Endodermal cell (in vitro differentiated cells): ENCODE data around the gene SLC24A4. TPM values are rescaled to one million over a fixed set of nuclear protein-coding genes. Genes with fewer than 3 reads are reported as not detected.

Experiments
- DNase-seq: peaks from one replicate; pipeline ENCODE4 v3.0.0-alpha.2; 2017
- H3K27ac ChIP-seq: 2 replicates; pipeline ENCODE4 v1.5.1; 2013; ENCODE audit warnings: mild to moderate bottlenecking, low read depth, low read length, moderate library complexity
- H3K27me3 ChIP-seq: 2 replicates; pipeline ENCODE4 v1.6.1; 2013; ENCODE audit warnings: mild to moderate bottlenecking, low read length, moderate library complexity; ENCODE audit not compliant: insufficient read depth, control insufficient read depth, poor library complexity, severe bottlenecking
- H3K36me3 ChIP-seq: 2 replicates; pipeline ENCODE4 v1.7.0; 2013; ENCODE audit warnings: mild to moderate bottlenecking, low read length, moderate library complexity; ENCODE audit not compliant: control insufficient read depth, insufficient read depth
- H3K4me1 ChIP-seq: one replicate; pipeline ENCODE4 v1.7.0; 2013; ENCODE audit warnings: low read length; ENCODE audit not compliant: control insufficient read depth, insufficient read depth
- H3K4me3 ChIP-seq: 2 replicates; pipeline ENCODE4 v1.5.1; 2013; ENCODE audit warnings: mild to moderate bottlenecking, low read length, moderate library complexity
- H3K9ac ChIP-seq: 2 replicates; pipeline ENCODE4 v1.6.1; 2013; ENCODE audit warnings: mild to moderate bottlenecking, low read length, moderate library complexity; ENCODE audit not compliant: poor library complexity, severe bottlenecking; ENCODE audit errors: extremely low read depth
- H3K9me3 ChIP-seq: 2 replicates; pipeline ENCODE4 v1.6.1; 2013; ENCODE audit warnings: mild to moderate bottlenecking, low read length, moderate library complexity; ENCODE audit not compliant: control insufficient read depth
- H3K27ac Mint-ChIP-seq: 2 replicates; pipeline ENCODE4 v1.8.0; 2020; ENCODE audit warnings: mixed read lengths
- H3K27me3 Mint-ChIP-seq: 2 replicates; pipeline ENCODE4 v1.8.0; 2021; ENCODE audit warnings: mild to moderate bottlenecking, mixed read lengths; ENCODE audit not compliant: insufficient read depth
- H3K36me3 Mint-ChIP-seq: 2 replicates; pipeline ENCODE4 v1.8.0; 2020; ENCODE audit warnings: low read depth, mixed read lengths
- H3K4me1 Mint-ChIP-seq: 2 replicates; pipeline ENCODE4 v1.8.0; 2020; ENCODE audit warnings: mixed read lengths
- H3K4me3 Mint-ChIP-seq: 2 replicates; pipeline ENCODE4 v1.8.0; 2020; ENCODE audit warnings: mild to moderate bottlenecking, moderate library complexity, mixed read lengths
- H3K9me3 Mint-ChIP-seq: 2 replicates; pipeline ENCODE4 v1.8.0; 2020; ENCODE audit warnings: mild to moderate bottlenecking, mixed read lengths
- WGBS, 2 experiments: methylation state at CpG; one replicate each; pipeline versions ENCODE4 v1.1.5 to v1.1.7; 2013; ENCODE audit warnings: missing lambda C conversion rate in 2 of 2, mixed read lengths in 1 of 2; ENCODE audit not compliant: insufficient coverage in 1 of 2, insufficient read length in 1 of 2; 5-methylcytosine and 5-hydroxymethylcytosine counted together
- total RNA-seq, 2 donors: library from RNA; stranded (reverse); fragmentation: NEBNext Ultra II Directional in 1 of 2; extraction: Animal tissue kit (Norgen Biotek cat#: 25700) in 1 of 2; gene quantifications; 2 replicates in 1 of 2; 3 replicates in 1 of 2; pipeline ENCODE4 v1.2.1, GENCODE V29; 2021
- TF ChIP-seq, protein P1 (sequence below): fragments of 200-600 bp; sonication (generic); conservative IDR thresholded peaks from 2 replicates; pipeline ENCODE4 v1.5.0; 2021; ENCODE audit warnings: antibody characterized with exemption, mild to moderate bottlenecking

SLC24A4 gene
- total RNA-seq, 2 donors from 2014 or later = 0.09 to 0.29 TPM

DNA sequence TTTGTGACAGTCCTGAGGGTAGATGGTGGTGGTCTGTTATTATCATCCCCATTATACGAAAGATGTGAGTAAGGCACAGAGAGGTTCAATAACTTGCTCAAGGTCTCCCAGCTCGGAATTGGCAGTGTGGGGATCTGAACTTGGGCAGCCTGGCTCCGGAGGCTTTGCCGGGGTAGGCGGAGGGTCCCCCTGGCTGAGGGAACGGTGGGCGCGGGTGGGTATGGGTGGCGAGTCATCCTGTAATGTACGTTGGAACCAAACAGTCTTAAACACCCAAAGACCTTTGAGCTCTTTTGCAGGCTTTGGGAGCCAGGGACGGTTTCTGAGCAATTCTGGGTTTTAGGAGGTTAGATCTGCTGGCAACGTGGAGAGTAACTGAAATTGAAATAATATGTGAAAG lies 16.5 kb downstream of the SLC24A4 start:
- Histone ChIP-seq H3K4me1 (peaks cover 8% of the 10 kb centered on the region), H3K27me3 (peaks cover 91% of the 10 kb centered on the region), H3K9ac (no peak overlapping the region), H3K9me3 (peaks cover 5% of the 10 kb centered on the region), H3K27ac (no peak overlapping the region), H3K4me3 (no peak overlapping the region), H3K36me3 (no peaks in the 10 kb centered on the region)
- Mint-ChIP-seq H3K4me3 (no peak overlapping the region), H3K27me3 (peaks cover 91% of the 10 kb centered on the region), H3K9me3 (peaks cover 8% of the 10 kb centered on the region), H3K36me3 (no peaks in the 10 kb centered on the region), H3K27ac (no peak overlapping the region), H3K4me1 (peaks cover 11% of the 10 kb centered on the region)
- 91 to 96% methylated on average over 7 to 12 of the region's 12 CpGs for WGBS, 2 experiments
- TF ChIP-seq, protein P1, sequence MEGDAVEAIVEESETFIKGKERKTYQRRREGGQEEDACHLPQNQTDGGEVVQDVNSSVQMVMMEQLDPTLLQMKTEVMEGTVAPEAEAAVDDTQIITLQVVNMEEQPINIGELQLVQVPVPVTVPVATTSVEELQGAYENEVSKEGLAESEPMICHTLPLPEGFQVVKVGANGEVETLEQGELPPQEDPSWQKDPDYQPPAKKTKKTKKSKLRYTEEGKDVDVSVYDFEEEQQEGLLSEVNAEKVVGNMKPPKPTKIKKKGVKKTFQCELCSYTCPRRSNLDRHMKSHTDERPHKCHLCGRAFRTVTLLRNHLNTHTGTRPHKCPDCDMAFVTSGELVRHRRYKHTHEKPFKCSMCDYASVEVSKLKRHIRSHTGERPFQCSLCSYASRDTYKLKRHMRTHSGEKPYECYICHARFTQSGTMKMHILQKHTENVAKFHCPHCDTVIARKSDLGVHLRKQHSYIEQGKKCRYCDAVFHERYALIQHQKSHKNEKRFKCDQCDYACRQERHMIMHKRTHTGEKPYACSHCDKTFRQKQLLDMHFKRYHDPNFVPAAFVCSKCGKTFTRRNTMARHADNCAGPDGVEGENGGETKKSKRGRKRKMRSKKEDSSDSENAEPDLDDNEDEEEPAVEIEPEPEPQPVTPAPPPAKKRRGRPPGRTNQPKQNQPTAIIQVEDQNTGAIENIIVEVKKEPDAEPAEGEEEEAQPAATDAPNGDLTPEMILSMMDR = no peak
- no peak for DNase-seq

DNA sequence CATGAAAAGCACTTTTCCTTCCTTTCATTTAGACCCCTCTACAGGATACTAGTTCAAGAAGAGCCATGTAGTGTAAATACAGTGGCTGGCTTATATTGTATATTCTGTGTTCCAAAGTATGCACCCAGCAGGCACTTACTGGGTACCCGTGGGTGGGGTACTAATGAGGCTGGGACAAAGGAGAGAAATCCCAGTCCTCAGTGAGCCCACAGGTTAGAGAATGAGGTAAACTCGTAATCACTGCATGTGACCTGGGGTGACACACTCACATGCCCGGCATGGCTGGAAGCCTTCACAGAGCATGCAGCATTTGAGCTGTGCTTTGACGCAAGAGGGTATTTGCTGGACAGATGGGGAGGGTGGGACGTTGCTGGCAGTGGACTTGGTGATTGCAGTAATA lies 17.1 kb downstream of the SLC24A4 start:
- H3K36me3 ChIP-seq = no peaks in the 10 kb centered on the region
- H3K9ac ChIP-seq = no peak overlapping the region
- H3K4me1 Mint-ChIP-seq = peaks cover 11% of the 10 kb centered on the region
- no peak for DNase-seq
- peaks cover 91% of the 10 kb centered on the region for H3K27me3 Mint-ChIP-seq
- H3K9me3 Mint-ChIP-seq = peaks cover 10% of the 10 kb centered on the region
- peaks cover 5% of the 10 kb centered on the region for H3K9me3 ChIP-seq
- H3K27ac Mint-ChIP-seq = no peak overlapping the region
- no peak overlapping the region for H3K27ac ChIP-seq
- no peak overlapping the region for H3K4me3 Mint-ChIP-seq
- WGBS, 2 experiments = 88 to 90% methylated on average over 2 to 5 of the region's 5 CpGs
- no peak overlapping the region for H3K4me3 ChIP-seq
- H3K27me3 ChIP-seq = peaks cover 91% of the 10 kb centered on the region
- TF ChIP-seq, protein P1 = no peak
- H3K4me1 ChIP-seq = peaks cover 8% of the 10 kb centered on the region
- no peaks in the 10 kb centered on the region for H3K36me3 Mint-ChIP-seq

DNA sequence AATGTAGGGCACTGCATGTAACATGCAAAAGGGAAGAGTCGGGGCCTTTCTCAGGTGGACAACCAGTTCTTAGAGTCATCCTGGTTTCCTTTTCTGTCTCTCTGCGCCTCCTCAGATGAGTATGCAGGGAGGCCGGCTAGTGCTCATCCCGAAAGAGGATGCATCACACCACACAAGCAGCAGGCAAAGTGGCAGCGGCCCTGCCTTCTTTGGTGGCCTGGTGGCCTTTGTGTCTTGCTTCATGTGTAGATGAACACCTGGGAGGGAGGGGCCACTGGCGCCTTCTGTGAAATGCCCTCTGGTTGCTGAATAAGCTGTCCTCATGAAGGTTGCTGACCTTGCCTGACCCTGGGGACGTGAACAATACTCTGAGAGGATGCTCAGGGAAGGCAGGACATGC lies 18.0 kb downstream of the SLC24A4 start:
- H3K9ac ChIP-seq = no peak overlapping the region
- peaks cover 91% of the 10 kb centered on the region for H3K27me3 Mint-ChIP-seq
- H3K4me1 Mint-ChIP-seq = peaks cover 11% of the 10 kb centered on the region
- H3K27me3 ChIP-seq = peaks cover 92% of the 10 kb centered on the region
- no peak overlapping the region for H3K4me3 ChIP-seq
- no peak overlapping the region for H3K27ac ChIP-seq
- no peak for DNase-seq
- TF ChIP-seq, protein P1 = no peak
- H3K9me3 ChIP-seq = peaks cover 5% of the 10 kb centered on the region
- H3K9me3 Mint-ChIP-seq = peaks cover 10% of the 10 kb centered on the region
- H3K27ac Mint-ChIP-seq = no peak overlapping the region
- no peaks in the 10 kb centered on the region for H3K36me3 ChIP-seq
- no peak overlapping the region for H3K4me3 Mint-ChIP-seq
- H3K4me1 ChIP-seq = peaks cover 8% of the 10 kb centered on the region
- H3K36me3 Mint-ChIP-seq = no peaks in the 10 kb centered on the region
- WGBS, 2 experiments = 87 to 88% methylated on average over 3 to 7 of the region's 7 CpGs
